Activated naive CD4-positive, alpha-beta T cell treated with anti-CD3 and anti-CD28 coated beads for 36 hours (primary cell): ENCODE measurements around the gene DCC. TPM values are rescaled to one million over a fixed set of nuclear protein-coding genes. Genes with fewer than 3 reads are reported as not detected.

Experiments
- CTCF ChIA-PET: fragments of 350-600 bp; sonication (Branson Sonifier 250); formaldehyde crosslinking; loops from one replicate; lab custom pipeline; 2021; ENCODE audit warnings: antibody characterized with exemption; lab: Charles Lee
- DNase-seq: peaks from one replicate; pipeline ENCODE4 v3.0.0-alpha.2; 2020
- H3K27ac Mint-ChIP-seq: one replicate; pipeline ENCODE4 v1.8.0; 2021; ENCODE audit warnings: mild to moderate bottlenecking, mixed read lengths
- H3K27me3 Mint-ChIP-seq: one replicate; pipeline ENCODE4 v1.8.0; 2021; ENCODE audit warnings: low read depth, mixed read lengths
- H3K36me3 Mint-ChIP-seq: one replicate; pipeline ENCODE4 v1.8.0; 2021; ENCODE audit warnings: low read depth, mixed read lengths
- H3K4me1 Mint-ChIP-seq: one replicate; pipeline ENCODE4 v1.8.0; 2021; ENCODE audit warnings: low read depth, mixed read lengths
- H3K4me3 Mint-ChIP-seq: one replicate; pipeline ENCODE4 v1.8.0; 2021; ENCODE audit warnings: mild to moderate bottlenecking, moderate library complexity, mixed read lengths
- H3K9me3 Mint-ChIP-seq: one replicate; pipeline ENCODE4 v1.8.0; 2021; ENCODE audit warnings: mixed read lengths
- intact Hi-C: fragments of 100-400 bp; cut with micrococcal nuclease; formaldehyde crosslinking; loops from one replicate; pipeline ENCODE4 v1.15.1; 2023
- total RNA-seq, 2 experiments: library from RNA; stranded (reverse); gene quantifications; one replicate each; pipeline ENCODE4 v1.2.3, GENCODE V29; 2021

Gene DCC
- total RNA-seq, 2 experiments from 2014 or later: not detected

DNA sequence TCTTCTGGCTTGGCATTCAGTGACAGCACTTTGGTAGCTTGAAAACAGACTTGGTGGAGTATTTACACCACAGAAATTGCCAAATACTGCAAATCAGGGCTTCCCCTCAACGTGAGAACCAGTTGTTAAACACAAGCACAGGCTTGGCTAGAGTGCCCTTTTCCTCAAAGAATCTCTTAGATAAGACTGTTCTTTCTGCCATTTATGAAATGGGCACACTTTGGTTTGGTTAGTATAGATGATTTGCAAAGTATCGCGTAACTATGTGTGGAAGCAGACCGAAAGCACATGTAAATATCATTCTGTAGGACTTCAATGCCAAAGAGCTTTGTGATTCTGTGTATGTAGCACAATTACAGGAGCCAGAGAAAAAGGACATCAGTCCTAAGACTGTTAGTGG is 308.2 kb downstream of the DCC start:
- no peaks in the 10 kb centered on the region for H3K27me3 Mint-ChIP-seq
- H3K9me3 Mint-ChIP-seq: peaks cover 8% of the 10 kb centered on the region
- no peaks in the 10 kb centered on the region for H3K4me1 Mint-ChIP-seq
- DNase-seq: no peak
- H3K27ac Mint-ChIP-seq: no peak overlapping the region
- intact Hi-C loops: no loop called here
- CTCF ChIA-PET: no interaction called here
- no peak overlapping the region for H3K4me3 Mint-ChIP-seq
- H3K36me3 Mint-ChIP-seq: no peaks in the 10 kb centered on the region

- H3K9me3 Mint-ChIP-seq: peaks cover 5% of the 10 kb centered on the region
- intact Hi-C loops: no loop called here
- CTCF ChIA-PET: interaction anchor here (0.6 kb wide), 1 partner anchor 26 kb away, joined by 4 read pairs; no protein-coding TSS in a partner anchor
- DNase-seq: no peak
- H3K27me3 Mint-ChIP-seq: no peaks in the 10 kb centered on the region
- H3K4me1 Mint-ChIP-seq: no peaks in the 10 kb centered on the region
- no peak overlapping the region for H3K4me3 Mint-ChIP-seq
- H3K27ac Mint-ChIP-seq: no peak overlapping the region
- H3K36me3 Mint-ChIP-seq: no peaks in the 10 kb centered on the region
Observed at GRCh38 chr18:52652391-52652790, 312.4 kb downstream of the DCC start.

DNA sequence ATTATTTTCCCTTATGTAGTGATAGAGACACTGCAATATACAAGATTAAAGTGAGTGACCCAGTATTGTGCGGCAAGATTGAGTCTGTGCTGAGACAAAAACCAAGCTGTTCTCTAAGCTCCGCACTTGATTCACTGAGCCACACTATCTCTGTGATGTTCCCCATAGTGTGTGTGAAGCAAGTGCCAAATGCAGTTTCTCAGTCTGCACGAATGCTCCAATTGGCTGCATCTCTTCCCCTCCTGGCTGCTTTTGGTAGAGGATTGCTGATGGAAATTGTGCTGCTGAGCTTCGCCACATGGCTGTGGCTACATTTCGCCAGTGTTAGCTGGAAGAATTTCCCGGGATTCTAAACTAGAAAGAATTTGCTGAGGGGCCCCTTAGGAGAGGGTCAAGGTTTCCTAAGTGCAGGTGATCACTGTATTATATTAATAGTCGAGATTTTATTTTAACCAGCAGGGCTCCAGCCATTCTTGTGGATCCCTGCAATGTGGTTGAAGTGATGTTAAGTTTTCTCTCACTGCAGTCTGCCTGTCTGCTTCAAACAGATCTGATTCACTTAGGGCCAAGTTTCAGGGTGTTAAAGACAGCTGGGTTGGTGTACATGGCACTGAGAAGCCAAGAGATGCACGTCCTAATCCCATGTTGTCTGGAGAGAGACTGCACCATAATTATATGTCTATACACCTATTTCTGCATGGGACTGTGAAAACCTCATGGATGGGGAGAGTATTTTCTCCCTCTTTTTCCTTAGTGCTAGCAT is 317.2 kb downstream of the DCC start:
- CTCF ChIA-PET: no interaction called here

GRCh38 chr18:52667463-52668065 is 327.6 kb downstream of the DCC start:
- CTCF ChIA-PET: no interaction called here
- no peaks in the 10 kb centered on the region for H3K27me3 Mint-ChIP-seq
- no peaks in the 10 kb centered on the region for H3K36me3 Mint-ChIP-seq
- H3K27ac Mint-ChIP-seq: no peak overlapping the region
- H3K9me3 Mint-ChIP-seq: peaks cover 4% of the 10 kb centered on the region
- DNase-seq: no peak
- intact Hi-C loops: no loop called here
- no peak overlapping the region for H3K4me3 Mint-ChIP-seq
- H3K4me1 Mint-ChIP-seq: no peaks in the 10 kb centered on the region

More for the DNA sequence above, 317.2 kb downstream of the DCC start:
- intact Hi-C loops: no loop called here
- H3K4me1 Mint-ChIP-seq: no peaks in the 10 kb centered on the region
- H3K27me3 Mint-ChIP-seq: no peaks in the 10 kb centered on the region
- H3K27ac Mint-ChIP-seq: no peak overlapping the region
- H3K4me3 Mint-ChIP-seq: no peak overlapping the region
- peaks cover 3% of the 10 kb centered on the region for H3K9me3 Mint-ChIP-seq
- no peak for DNase-seq
- no peaks in the 10 kb centered on the region for H3K36me3 Mint-ChIP-seq

DNA sequence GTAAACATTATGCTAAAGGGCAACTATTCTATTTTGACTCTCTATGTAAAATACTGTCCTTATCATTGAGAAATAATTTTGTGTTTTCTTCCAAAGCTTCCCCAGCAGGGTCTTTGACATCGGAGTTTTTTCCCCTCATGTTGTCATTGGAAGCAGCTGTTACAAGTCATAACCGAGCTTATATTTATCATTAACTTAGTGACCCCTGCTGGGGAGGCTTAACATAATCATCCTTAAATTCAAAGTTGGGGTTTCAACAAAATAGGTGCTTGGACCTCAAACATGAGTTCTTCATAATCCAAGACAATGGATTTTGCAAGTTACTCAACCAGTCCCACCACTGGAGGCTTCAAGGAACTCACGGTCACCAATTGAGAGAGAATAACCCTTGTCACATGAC is 330.9 kb downstream of the DCC start:
- intact Hi-C loops: no loop called here
- no peaks in the 10 kb centered on the region for H3K36me3 Mint-ChIP-seq

DNA sequence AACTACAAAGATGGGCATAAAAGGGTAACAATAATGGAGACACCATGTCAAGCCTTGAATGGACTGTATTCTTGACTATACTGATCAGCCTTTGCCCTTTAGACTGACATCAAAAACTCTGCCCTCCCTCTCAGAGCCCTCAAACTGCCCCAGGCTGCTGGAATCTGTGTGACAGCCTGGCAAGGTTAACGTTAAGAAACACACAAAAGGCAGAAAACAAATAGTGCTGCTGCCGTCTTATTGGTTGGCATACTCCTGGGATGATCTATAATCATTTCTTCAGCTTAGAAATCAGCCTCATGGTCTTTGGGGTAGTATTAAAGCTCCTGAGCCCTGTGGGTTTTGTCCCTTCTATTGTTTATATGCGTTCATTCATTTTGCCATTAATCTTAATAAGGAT is 338.0 kb downstream of the DCC start:
- Mint-ChIP-seq H3K9me3 (no peaks in the 10 kb centered on the region), H3K27ac (no peak overlapping the region), H3K4me3 (no peak overlapping the region), H3K4me1 (no peaks in the 10 kb centered on the region), H3K27me3 (no peaks in the 10 kb centered on the region), H3K36me3 (no peaks in the 10 kb centered on the region)
- CTCF ChIA-PET: no interaction called here
- intact Hi-C loops: no loop called here
- DNase-seq: no peak

More for the DNA sequence above, 330.9 kb downstream of the DCC start:
- peaks cover 2% of the 10 kb centered on the region for H3K9me3 Mint-ChIP-seq
- H3K27ac Mint-ChIP-seq: no peak overlapping the region
- H3K27me3 Mint-ChIP-seq: no peaks in the 10 kb centered on the region
- CTCF ChIA-PET: interaction anchor here (0.7 kb wide), 1 partner anchor 45 kb away, joined by 4 read pairs; no protein-coding TSS in a partner anchor
- H3K4me3 Mint-ChIP-seq: no peak overlapping the region
- H3K4me1 Mint-ChIP-seq: no peaks in the 10 kb centered on the region
- DNase-seq: no peak

DNA sequence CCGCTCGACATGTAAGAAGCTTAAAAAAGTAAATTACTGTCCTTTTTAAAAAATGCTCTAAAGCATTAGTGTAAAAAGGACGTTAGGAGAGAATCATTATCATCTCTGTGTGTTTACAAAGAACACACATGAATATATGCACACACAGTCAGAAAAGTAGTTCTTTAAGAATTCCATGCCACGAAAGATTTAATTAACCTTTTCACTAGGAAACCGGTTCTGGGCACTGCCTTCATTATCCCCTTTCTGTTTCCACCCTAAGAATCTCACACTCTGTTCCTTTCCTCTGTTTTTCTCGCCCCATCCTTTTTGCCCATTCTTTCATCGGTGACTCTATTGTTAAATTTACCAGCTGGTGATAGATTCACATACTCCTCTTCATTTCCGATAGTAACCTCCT is 338.6 kb downstream of the DCC start:
- Mint-ChIP-seq H3K4me1 (no peaks in the 10 kb centered on the region), H3K9me3 (no peaks in the 10 kb centered on the region), H3K36me3 (no peaks in the 10 kb centered on the region), H3K27me3 (no peaks in the 10 kb centered on the region), H3K4me3 (no peak overlapping the region), H3K27ac (no peak overlapping the region)
- DNase-seq: no peak
- intact Hi-C loops: no loop called here
- CTCF ChIA-PET: no interaction called here

DNA sequence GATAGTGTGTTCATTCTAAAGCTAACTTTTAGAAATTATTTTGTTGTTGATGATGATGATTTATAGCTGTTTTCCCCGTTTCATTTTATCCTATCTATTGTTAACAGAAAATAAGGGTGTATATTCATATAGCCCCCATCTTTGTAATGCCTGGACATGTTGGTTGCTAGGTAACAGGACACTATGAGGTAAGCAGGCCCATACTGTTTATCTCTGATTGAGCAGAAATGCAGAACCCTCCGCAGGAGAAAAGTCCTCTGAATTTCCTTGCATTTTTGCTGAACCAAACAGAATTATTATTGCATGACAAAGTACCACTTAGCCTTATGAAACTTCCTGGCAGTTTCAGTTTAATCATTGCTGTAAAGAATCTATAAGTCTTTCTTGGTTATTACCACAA is 339.4 kb downstream of the DCC start:
- H3K27me3 Mint-ChIP-seq: no peaks in the 10 kb centered on the region
- no peaks in the 10 kb centered on the region for H3K9me3 Mint-ChIP-seq
- CTCF ChIA-PET: no interaction called here
- intact Hi-C loops: no loop called here
- H3K27ac Mint-ChIP-seq: no peak overlapping the region
- H3K4me1 Mint-ChIP-seq: no peaks in the 10 kb centered on the region
- no peaks in the 10 kb centered on the region for H3K36me3 Mint-ChIP-seq
- DNase-seq: no peak
- no peak overlapping the region for H3K4me3 Mint-ChIP-seq

- CTCF ChIA-PET: no interaction called here
- no peaks in the 10 kb centered on the region for H3K27me3 Mint-ChIP-seq
- no peaks in the 10 kb centered on the region for H3K4me1 Mint-ChIP-seq
- H3K27ac Mint-ChIP-seq: no peak overlapping the region
- no peaks in the 10 kb centered on the region for H3K9me3 Mint-ChIP-seq
- no peaks in the 10 kb centered on the region for H3K36me3 Mint-ChIP-seq
- intact Hi-C loops: no loop called here
- no peak overlapping the region for H3K4me3 Mint-ChIP-seq
- no peak for DNase-seq
Observed at GRCh38 chr18:52682260-52682659, 342.3 kb downstream of the DCC start.

DNA sequence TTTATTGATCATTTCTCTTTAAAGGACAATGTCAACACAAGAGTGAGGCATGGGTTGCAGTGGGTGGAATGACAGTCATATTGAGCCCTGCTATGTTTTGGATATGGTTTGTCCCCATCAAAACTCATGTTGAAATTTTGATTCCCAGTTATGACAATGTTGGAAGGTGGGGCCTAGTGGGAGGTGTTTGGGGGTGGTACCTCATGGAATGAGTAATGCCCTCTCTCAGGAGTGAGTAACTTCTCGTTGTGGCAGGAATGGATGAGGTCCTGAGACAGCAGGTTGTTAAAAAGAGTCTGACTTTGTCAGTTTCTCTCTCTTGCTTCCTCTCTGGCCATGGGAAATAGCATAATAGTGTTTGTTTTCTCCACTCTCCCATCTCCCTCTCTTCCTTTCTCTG is 345.3 kb downstream of the DCC start:
- Mint-ChIP-seq H3K9me3 (no peaks in the 10 kb centered on the region), H3K4me3 (no peak overlapping the region), H3K27ac (no peak overlapping the region), H3K27me3 (no peaks in the 10 kb centered on the region), H3K36me3 (no peaks in the 10 kb centered on the region), H3K4me1 (no peaks in the 10 kb centered on the region)
- intact Hi-C loops: no loop called here
- DNase-seq: no peak
- CTCF ChIA-PET: no interaction called here

DNA sequence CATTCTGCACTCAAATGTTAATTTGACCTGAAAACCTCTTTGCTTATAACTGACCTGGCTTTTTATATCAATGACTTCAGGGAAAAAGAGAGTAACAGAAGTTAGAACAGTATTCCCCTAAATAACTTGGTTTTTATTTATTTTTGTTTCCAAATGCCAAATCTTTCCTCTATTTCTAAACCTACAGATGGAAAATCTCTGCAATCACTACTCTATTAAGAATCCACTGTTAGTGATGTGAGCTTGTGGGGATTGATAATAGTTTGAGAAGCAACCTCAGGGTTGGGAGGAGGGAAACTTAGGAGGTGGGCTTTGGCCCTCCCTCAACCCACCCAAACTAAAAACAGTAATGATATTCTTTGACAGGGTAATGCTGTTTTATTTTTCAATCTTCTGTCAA is 351.8 kb downstream of the DCC start:
- CTCF ChIA-PET: no interaction called here
- Mint-ChIP-seq H3K4me1 (no peaks in the 10 kb centered on the region), H3K4me3 (no peak overlapping the region), H3K36me3 (no peaks in the 10 kb centered on the region), H3K9me3 (no peaks in the 10 kb centered on the region), H3K27me3 (peaks cover 3% of the 10 kb centered on the region), H3K27ac (no peak overlapping the region)
- intact Hi-C loops: no loop called here
- DNase-seq: no peak

GRCh38 chr18:52694804-52695203 is 354.8 kb downstream of the DCC start:
- Mint-ChIP-seq H3K27me3 (peaks cover 3% of the 10 kb centered on the region), H3K4me1 (no peaks in the 10 kb centered on the region), H3K36me3 (no peaks in the 10 kb centered on the region), H3K27ac (no peak overlapping the region), H3K9me3 (no peaks in the 10 kb centered on the region), H3K4me3 (no peak overlapping the region)
- CTCF ChIA-PET: no interaction called here
- intact Hi-C loops: no loop called here
- peak; percentile 5 for DNase-seq

DNA sequence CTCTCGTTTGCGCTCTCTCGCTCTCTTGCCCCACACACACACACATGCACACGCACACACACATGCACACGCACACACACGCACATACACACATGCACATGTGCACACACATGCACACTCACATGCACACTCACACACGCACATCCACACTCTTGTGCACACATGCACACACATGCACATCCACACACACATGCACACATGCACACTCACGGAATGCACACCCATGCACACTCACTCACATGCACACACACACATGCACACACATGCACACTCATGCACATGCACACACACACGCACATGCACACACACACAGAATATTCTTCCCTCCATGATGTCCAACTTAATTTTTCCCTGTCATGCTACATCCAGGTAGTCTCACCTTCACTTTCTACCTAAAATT is 360.1 kb downstream of the DCC start:
- DNase-seq: no peak
- H3K4me3 Mint-ChIP-seq: no peak overlapping the region
- no peaks in the 10 kb centered on the region for H3K36me3 Mint-ChIP-seq
- CTCF ChIA-PET: no interaction called here
- no peaks in the 10 kb centered on the region for H3K4me1 Mint-ChIP-seq
- no peaks in the 10 kb centered on the region for H3K27me3 Mint-ChIP-seq
- intact Hi-C loops: no loop called here
- H3K27ac Mint-ChIP-seq: no peak overlapping the region
- H3K9me3 Mint-ChIP-seq: peaks cover 4% of the 10 kb centered on the region
